CD4-positive, alpha-beta T cell (primary cell): ENCODE measurements around the gene MAGEA12. TPM values are rescaled to one million over a fixed set of nuclear protein-coding genes. Genes with fewer than 3 reads are reported as not detected.

Source experiments
- total RNA-seq, 174 experiments: library from RNA in 2 of 174; stranded (reverse) in 2 of 174; gene quantifications; one replicate each; pipeline ENCODE4 v1.2.3 and lab custom pipeline; 2021 to 2026

MAGEA12 gene
- total RNA-seq, 2 experiments from 2014 or later = not detected

Other genes starting within 250 kb of the MAGEA12 start
- gene GABRQ, start 95.9 kb upstream of the MAGEA12 start, total RNA-seq = not detected
- not detected for gene MAGEA3, start 35.0 kb upstream of the MAGEA12 start, total RNA-seq
- gene CSAG2, start 24.5 kb upstream of the MAGEA12 start, total RNA-seq = not detected
- not detected for gene MAGEA2B, start 19.1 kb upstream of the MAGEA12 start, total RNA-seq
- gene CSAG1, start within 50 bp of the MAGEA12 start, total RNA-seq = not detected
- not detected for gene MAGEA2, start 20.1 kb downstream of the MAGEA12 start, total RNA-seq
- not detected for gene CSAG3, start 25.5 kb downstream of the MAGEA12 start, total RNA-seq
- not detected for gene MAGEA6, start 35.9 kb downstream of the MAGEA12 start, total RNA-seq
- gene CETN2, start 97.0 kb downstream of the MAGEA12 start, total RNA-seq = 1 to 10 TPM; 4.0 to 5.1 TPM
- gene NSDHL, start 97.3 kb downstream of the MAGEA12 start, total RNA-seq = 1 to 10 TPM; 2.7 to 2.9 TPM
- gene ZNF185, start 164.3 kb downstream of the MAGEA12 start, total RNA-seq = 1 to 10 TPM; 1.4 to 1.5 TPM